Skeletal muscle tissue (tissue), 4 donors: ENCODE data around the gene TCP1. TPM values are rescaled to one million over a fixed set of nuclear protein-coding genes. Genes with fewer than 3 reads are reported as not detected.
"Not testable (repeated sequence)": the region's sequence is repeated elsewhere in the genome, so short reads cannot be mapped to it uniquely, and the experiment has no call there.

Source experiments
- H3K27ac ChIP-seq: one replicate; pipeline ENCODE4 v1.7.0; 2013; ENCODE audit warnings: mild to moderate bottlenecking, low read depth, low read length, inconsistent platforms
- H3K27me3 ChIP-seq, 3 donors: one replicate each; pipeline ENCODE4 v1.7.0; 2013; ENCODE audit warnings: low read length in 3 of 3; ENCODE audit not compliant: control insufficient read depth in 3 of 3, insufficient read depth in 3 of 3
- H3K36me3 ChIP-seq, 3 donors: one replicate each; pipeline ENCODE4 v1.7.0; 2013; ENCODE audit warnings: low read length in 3 of 3; ENCODE audit not compliant: control insufficient read depth in 3 of 3, insufficient read depth in 3 of 3
- H3K4me1 ChIP-seq, 3 donors: one replicate each; pipeline ENCODE4 v1.7.0; 2013; ENCODE audit warnings: low read length in 3 of 3, mild to moderate bottlenecking in 3 of 3; ENCODE audit not compliant: control insufficient read depth in 3 of 3, insufficient read depth in 3 of 3
- H3K4me3 ChIP-seq, 3 donors: one replicate each; pipeline ENCODE4 v1.7.0; 2013; ENCODE audit warnings: low read length in 3 of 3
- H3K9ac ChIP-seq, 3 donors: one replicate each; pipeline ENCODE4 v1.7.0; 2013; ENCODE audit warnings: low read length in 3 of 3, mild to moderate bottlenecking in 3 of 3, moderate library complexity in 2 of 3, low read depth in 1 of 3
- H3K9me3 ChIP-seq, 3 donors: one replicate each; pipeline ENCODE4 v1.7.0; 2013; ENCODE audit warnings: low read length in 3 of 3; ENCODE audit not compliant: control insufficient read depth in 3 of 3
- total RNA-seq: library from RNA; depleted of rRNA; stranded (reverse); fragments of >200 nt; gene quantifications from one replicate; pipeline ENCODE4 v1.2.3, GENCODE V29; 2014
- donor health status: Osteomylitis.

The TCP1 gene
- total RNA-seq, 1 donor from 2014 or later = 203 TPM

GRCh38 chr6:159745081-159745480 is 44.3 kb downstream of the TCP1 start:
- Histone ChIP-seq H3K27ac (no peak overlapping the region), H3K9ac (no peak overlapping the region), H3K27me3 (no peaks in the 10 kb centered on the region), H3K4me3 (no peak overlapping the region), H3K36me3 (peaks cover 39 to 79% (median 70%) of the 10 kb centered on the region in 3 donors), H3K4me1 (no peaks in the 10 kb centered on the region), H3K9me3 (no peaks in the 10 kb centered on the region)

GRCh38 chr6:159742165-159742564 is 47.2 kb downstream of the TCP1 start:
- Histone ChIP-seq H3K4me3 (no peak overlapping the region), H3K4me1 (no peaks in the 10 kb centered on the region), H3K27me3 (no peaks in the 10 kb centered on the region), H3K36me3 (peaks cover 33 to 61% (median 56%) of the 10 kb centered on the region in 3 donors), H3K9ac (no peak overlapping the region), H3K9me3 (no peaks in the 10 kb centered on the region), H3K27ac (no peak overlapping the region)

- Histone ChIP-seq H3K36me3 (peaks cover 15 to 34% (median 32%) of the 10 kb centered on the region in 3 donors), H3K27me3 (no peaks in the 10 kb centered on the region), H3K4me3 (no peak overlapping the region), H3K9me3 (no peaks in the 10 kb centered on the region), H3K4me1 (no peaks in the 10 kb centered on the region), H3K27ac (no peak overlapping the region), H3K9ac (no peak overlapping the region)
Measured at GRCh38 chr6:159739341-159739740, 50.1 kb downstream of the TCP1 start.

- no peak overlapping the region for H3K4me3 ChIP-seq
- no peak overlapping the region for H3K9ac ChIP-seq
- H3K27me3 ChIP-seq = no peaks in the 10 kb centered on the region
- no peak overlapping the region for H3K27ac ChIP-seq
- H3K4me1 ChIP-seq = peaks cover 0 to 4% (median under 1%) of the 10 kb centered on the region in 3 donors
- peaks cover 4 to 11% (median 9%) of the 10 kb centered on the region in 3 donors for H3K36me3 ChIP-seq
- no peaks in the 10 kb centered on the region for H3K9me3 ChIP-seq
Measured at GRCh38 chr6:159736908-159737307, 52.5 kb downstream of the TCP1 start.

GRCh38 chr6:159733395-159733794 is 56.0 kb downstream of the TCP1 start:
- H3K36me3 ChIP-seq, H3K4me3 ChIP-seq, H3K27me3 ChIP-seq, H3K27ac ChIP-seq, H3K9ac ChIP-seq, H3K9me3 ChIP-seq: not testable (repeated sequence)
- peaks cover 17 to 23% (median 21%) of the 10 kb centered on the region in 3 donors for H3K4me1 ChIP-seq

GRCh38 chr6:159732550-159732949 is 56.9 kb downstream of the TCP1 start:
- H3K27me3 ChIP-seq, H3K36me3 ChIP-seq, H3K9me3 ChIP-seq, H3K4me3 ChIP-seq, H3K9ac ChIP-seq, H3K27ac ChIP-seq: not testable (repeated sequence)
- H3K4me1 ChIP-seq = peaks cover 17 to 23% (median 21%) of the 10 kb centered on the region in 3 donors

GRCh38 chr6:159730332-159730676 is 59.1 kb downstream of the TCP1 start:
- H3K4me1 ChIP-seq = peaks cover 29 to 32% (median 30%) of the 10 kb centered on the region in 3 donors
- H3K4me3 ChIP-seq = no peak overlapping the region

GRCh38 chr6:159729598-159730331 is 59.6 kb downstream of the TCP1 start:
- Histone ChIP-seq H3K4me1 (peaks cover 29 to 35% (median 32%) of the 10 kb centered on the region in 3 donors), H3K4me3 (peak overlapping the region; percentile 23 to 55 (median 47)), H3K9ac (no peak overlapping the region), H3K27me3 (no peaks in the 10 kb centered on the region), H3K27ac (no peak overlapping the region), H3K9me3 (no peaks in the 10 kb centered on the region), H3K36me3 (no peaks in the 10 kb centered on the region)

More at GRCh38 chr6:159730332-159730676, 59.1 kb downstream of the TCP1 start:
- Histone ChIP-seq H3K27ac (no peak overlapping the region), H3K27me3 (no peaks in the 10 kb centered on the region), H3K9ac (no peak overlapping the region), H3K36me3 (no peaks in the 10 kb centered on the region), H3K9me3 (no peaks in the 10 kb centered on the region)

GRCh38 chr6:159728531-159728964 is 60.9 kb downstream of the TCP1 start:
- Histone ChIP-seq H3K27me3 (no peaks in the 10 kb centered on the region), H3K9me3 (no peaks in the 10 kb centered on the region), H3K4me1 (peaks cover 29 to 35% (median 32%) of the 10 kb centered on the region in 3 donors), H3K36me3 (no peaks in the 10 kb centered on the region), H3K9ac (peak overlapping the region; percentile 94 to 98 (median 95)), H3K27ac (peak overlapping the region; percentile 98), H3K4me3 (peak overlapping the region; percentile 83 to 95 (median 86))
